ENCODE data around the gene CPEB1.

Gene CPEB1

DNA sequence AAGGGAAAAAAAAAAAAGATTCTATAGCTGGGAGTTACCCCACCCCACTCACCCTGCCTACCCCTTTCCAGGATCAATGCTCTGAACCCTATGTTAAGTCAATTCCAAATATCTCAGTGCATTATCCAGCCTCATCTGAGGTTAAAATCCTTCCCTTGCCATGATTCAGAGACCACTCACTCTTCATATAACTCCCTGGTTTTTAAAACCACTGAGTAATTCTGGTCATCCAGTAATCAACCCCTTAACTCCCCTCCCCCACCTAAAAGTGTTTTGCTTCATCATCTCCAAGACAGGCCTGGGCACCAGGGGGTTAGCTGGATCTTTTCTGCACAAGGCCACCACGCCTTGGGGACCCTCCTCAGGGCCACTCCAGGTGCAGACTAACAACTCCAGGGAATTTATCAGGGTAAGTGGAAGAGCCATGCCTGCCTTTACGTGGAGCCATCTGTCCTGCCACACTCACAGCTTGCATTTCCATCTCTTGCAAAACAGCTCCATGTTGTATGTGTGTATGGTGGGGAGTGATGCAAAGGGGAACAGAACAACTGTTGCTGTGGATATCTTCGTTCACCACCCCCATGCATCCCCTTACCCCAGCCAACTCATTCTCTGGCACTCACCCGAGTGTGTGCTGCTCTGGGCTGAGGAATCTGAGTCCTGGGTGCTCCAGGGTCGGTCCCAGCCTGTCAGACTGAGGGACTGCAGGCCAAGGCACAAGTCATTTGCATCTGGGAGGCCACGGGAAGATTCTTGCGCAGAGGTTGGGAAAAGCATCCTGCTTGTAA lies 76.2 kb downstream of the CPEB1 start:
- no peak overlapping the region for H3K27ac ChIP-seq (ENCODE audit: insufficient read depth, low read depth, low read length, poor library complexity, severe bottlenecking)
- H3K4me3 ChIP-seq (ENCODE audit: insufficient read depth, low read depth, low read length): peak overlapping the region; percentile 11
- H3K9me3 ChIP-seq (ENCODE audit: control insufficient read depth, low read length): no peaks in the 10 kb centered on the region
- H3K27me3 ChIP-seq (ENCODE audit: control insufficient read depth, insufficient read depth, low read length, poor library complexity, severe bottlenecking): no peaks in the 10 kb centered on the region
- no peaks in the 10 kb centered on the region for H3K36me3 ChIP-seq (ENCODE audit: control insufficient read depth, insufficient read depth, low read length)
- WGBS, 2 experiments: 45 to 47% methylated on average over 7 of the region's 7 CpGs
- peaks cover 23% of the 10 kb centered on the region for H3K4me1 ChIP-seq (ENCODE audit: control insufficient read depth, insufficient read depth, low read length)

DNA sequence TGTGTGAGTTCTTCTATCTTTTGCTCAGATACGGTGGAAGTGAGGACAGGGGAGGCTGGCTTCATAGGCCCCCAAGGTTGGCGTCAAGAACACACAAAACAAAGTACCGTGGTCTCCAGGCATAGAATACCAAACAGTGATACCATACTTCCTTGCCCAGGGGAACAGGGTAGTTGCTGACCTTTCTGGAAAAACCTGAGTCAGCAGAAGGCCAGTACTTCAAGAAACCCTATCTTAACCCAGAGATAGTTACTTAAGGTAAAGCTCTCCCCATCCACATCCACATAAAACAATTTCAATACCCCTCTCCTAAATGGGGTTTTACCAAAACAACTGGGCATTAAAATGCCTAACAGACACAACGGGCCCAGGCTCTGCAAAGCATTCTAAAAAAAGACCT lies 77.3 kb downstream of the CPEB1 start:
- H3K27ac ChIP-seq (ENCODE audit: insufficient read depth, low read depth, low read length, poor library complexity, severe bottlenecking): no peak overlapping the region
- H3K4me1 ChIP-seq (ENCODE audit: control insufficient read depth, insufficient read depth, low read length): peaks cover 23% of the 10 kb centered on the region
- WGBS, 2 experiments: 89 to 97% methylated on average over 4 of the region's 4 CpGs
- H3K9me3 ChIP-seq (ENCODE audit: control insufficient read depth, low read length): no peaks in the 10 kb centered on the region
- no peaks in the 10 kb centered on the region for H3K27me3 ChIP-seq (ENCODE audit: control insufficient read depth, insufficient read depth, low read length, poor library complexity, severe bottlenecking)
- H3K4me3 ChIP-seq (ENCODE audit: insufficient read depth, low read depth, low read length): no peak overlapping the region
- no peaks in the 10 kb centered on the region for H3K36me3 ChIP-seq (ENCODE audit: control insufficient read depth, insufficient read depth, low read length)

DNA sequence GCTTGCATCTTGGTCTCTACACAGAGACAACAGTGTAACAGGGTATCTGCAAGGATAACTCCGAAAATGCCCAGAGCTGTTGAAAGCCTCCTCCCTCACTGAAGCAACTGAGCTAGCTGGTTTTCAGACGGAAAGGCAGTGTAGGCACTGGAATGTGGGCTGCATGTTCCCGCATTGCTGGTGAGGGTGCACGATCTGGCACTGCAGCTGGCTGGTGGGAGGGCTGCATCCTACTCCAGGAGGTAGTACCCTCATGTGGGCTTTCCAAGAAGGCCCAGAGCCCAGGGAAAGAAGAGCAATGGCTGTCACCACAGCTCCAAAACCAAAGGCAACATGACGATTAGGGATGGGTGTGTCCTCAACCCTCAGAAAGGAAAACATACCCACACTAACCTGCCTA lies 78.2 kb downstream of the CPEB1 start:
- H3K9me3 ChIP-seq (ENCODE audit: control insufficient read depth, low read length): no peaks in the 10 kb centered on the region
- no peak overlapping the region for H3K4me3 ChIP-seq (ENCODE audit: insufficient read depth, low read depth, low read length)
- no peaks in the 10 kb centered on the region for H3K36me3 ChIP-seq (ENCODE audit: control insufficient read depth, insufficient read depth, low read length)
- H3K4me1 ChIP-seq (ENCODE audit: control insufficient read depth, insufficient read depth, low read length): peaks cover 23% of the 10 kb centered on the region
- H3K27me3 ChIP-seq (ENCODE audit: control insufficient read depth, insufficient read depth, low read length, poor library complexity, severe bottlenecking): no peaks in the 10 kb centered on the region
- WGBS, 2 experiments: 88 to 89% methylated on average over 5 of the region's 5 CpGs
- no peak overlapping the region for H3K27ac ChIP-seq (ENCODE audit: insufficient read depth, low read depth, low read length, poor library complexity, severe bottlenecking)

DNA sequence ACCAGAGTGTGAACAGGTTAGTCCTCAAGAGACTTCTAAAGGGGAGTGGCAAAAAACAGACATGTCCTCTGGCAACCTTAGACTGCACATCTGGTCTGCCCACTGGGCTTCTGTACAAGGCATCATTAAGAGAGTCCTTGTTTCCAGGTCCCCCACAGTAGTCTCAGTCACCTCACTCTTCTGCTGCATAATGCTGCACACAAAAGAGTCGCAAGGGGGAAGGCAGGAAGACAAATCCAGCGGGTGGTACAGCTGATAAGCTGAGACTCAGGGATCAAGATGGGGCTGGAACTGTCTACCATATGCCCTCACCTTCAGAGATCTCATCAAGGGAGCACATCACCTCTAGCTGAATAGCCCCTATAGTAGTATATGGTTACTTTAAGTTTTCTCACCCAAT lies 79.5 kb downstream of the CPEB1 start:
- Histone ChIP-seq H3K4me3 (ENCODE audit: insufficient read depth, low read depth, low read length) (no peak overlapping the region), H3K4me1 (ENCODE audit: control insufficient read depth, insufficient read depth, low read length) (peaks cover 23% of the 10 kb centered on the region), H3K27me3 (ENCODE audit: control insufficient read depth, insufficient read depth, low read length, poor library complexity, severe bottlenecking) (no peaks in the 10 kb centered on the region), H3K9me3 (ENCODE audit: control insufficient read depth, low read length) (no peaks in the 10 kb centered on the region), H3K27ac (ENCODE audit: insufficient read depth, low read depth, low read length, poor library complexity, severe bottlenecking) (no peak overlapping the region), H3K36me3 (ENCODE audit: control insufficient read depth, insufficient read depth, low read length) (no peaks in the 10 kb centered on the region)
- WGBS, 2 experiments: 88 to 92% methylated on average over 2 of the region's 2 CpGs

DNA sequence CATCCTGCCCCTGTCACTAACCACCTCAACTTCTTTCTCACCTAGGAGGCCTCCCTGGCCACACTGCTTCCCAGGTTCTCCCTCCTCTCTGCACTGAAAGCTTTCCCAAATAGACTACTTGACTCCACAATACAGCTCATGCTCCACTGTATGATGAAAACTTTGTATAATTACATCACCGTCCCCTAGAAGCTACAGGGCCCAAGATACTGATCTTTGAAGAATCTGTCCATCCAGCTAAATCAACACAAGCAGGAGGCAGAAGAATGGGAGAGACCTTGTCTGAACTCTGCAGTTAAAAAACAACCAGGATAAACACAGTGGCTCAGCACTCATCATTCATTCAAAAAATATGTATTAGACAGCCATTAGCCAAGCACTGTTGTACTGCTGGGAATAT lies 80.5 kb downstream of the CPEB1 start:
- H3K4me1 ChIP-seq (ENCODE audit: control insufficient read depth, insufficient read depth, low read length): peaks cover 14% of the 10 kb centered on the region
- no peaks in the 10 kb centered on the region for H3K36me3 ChIP-seq (ENCODE audit: control insufficient read depth, insufficient read depth, low read length)
- no peaks in the 10 kb centered on the region for H3K9me3 ChIP-seq (ENCODE audit: control insufficient read depth, low read length)
- no peak overlapping the region for H3K27ac ChIP-seq (ENCODE audit: insufficient read depth, low read depth, low read length, poor library complexity, severe bottlenecking)
- no peak overlapping the region for H3K4me3 ChIP-seq (ENCODE audit: insufficient read depth, low read depth, low read length)
- no peaks in the 10 kb centered on the region for H3K27me3 ChIP-seq (ENCODE audit: control insufficient read depth, insufficient read depth, low read length, poor library complexity, severe bottlenecking)
- 93 to 100% methylated on average over 1 of the region's 1 CpG for WGBS, 2 experiments

DNA sequence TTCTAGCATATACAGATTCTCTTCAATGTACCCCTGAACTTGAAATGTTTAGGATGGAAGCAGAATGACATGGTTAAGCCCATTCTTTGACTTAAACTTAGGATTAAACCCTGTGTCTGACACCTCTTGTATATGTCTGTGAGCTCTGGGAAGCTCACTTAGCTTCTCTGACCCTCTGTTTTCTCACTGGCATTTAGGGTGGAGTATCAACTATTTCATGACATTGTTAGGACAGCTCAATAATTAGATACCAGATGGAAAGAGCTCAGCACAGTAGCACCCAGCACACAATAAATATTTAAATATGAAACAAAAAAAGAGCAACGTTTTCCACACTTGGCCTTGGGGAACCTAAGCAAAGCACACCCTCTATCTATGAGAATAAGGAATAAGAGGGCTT lies 88.7 kb downstream of the CPEB1 start:
- Histone ChIP-seq H3K27ac (ENCODE audit: insufficient read depth, low read depth, low read length, poor library complexity, severe bottlenecking) (no peak overlapping the region), H3K4me1 (ENCODE audit: control insufficient read depth, insufficient read depth, low read length) (no peaks in the 10 kb centered on the region), H3K27me3 (ENCODE audit: control insufficient read depth, insufficient read depth, low read length, poor library complexity, severe bottlenecking) (no peaks in the 10 kb centered on the region), H3K9me3 (ENCODE audit: control insufficient read depth, low read length) (no peaks in the 10 kb centered on the region), H3K36me3 (ENCODE audit: control insufficient read depth, insufficient read depth, low read length) (no peaks in the 10 kb centered on the region), H3K4me3 (ENCODE audit: insufficient read depth, low read depth, low read length) (no peak overlapping the region)
- 64% methylated on average over 1 of the region's 1 CpG; no CpG with 5 or more reads in 1 of the 2 experiments for WGBS, 2 experiments

DNA sequence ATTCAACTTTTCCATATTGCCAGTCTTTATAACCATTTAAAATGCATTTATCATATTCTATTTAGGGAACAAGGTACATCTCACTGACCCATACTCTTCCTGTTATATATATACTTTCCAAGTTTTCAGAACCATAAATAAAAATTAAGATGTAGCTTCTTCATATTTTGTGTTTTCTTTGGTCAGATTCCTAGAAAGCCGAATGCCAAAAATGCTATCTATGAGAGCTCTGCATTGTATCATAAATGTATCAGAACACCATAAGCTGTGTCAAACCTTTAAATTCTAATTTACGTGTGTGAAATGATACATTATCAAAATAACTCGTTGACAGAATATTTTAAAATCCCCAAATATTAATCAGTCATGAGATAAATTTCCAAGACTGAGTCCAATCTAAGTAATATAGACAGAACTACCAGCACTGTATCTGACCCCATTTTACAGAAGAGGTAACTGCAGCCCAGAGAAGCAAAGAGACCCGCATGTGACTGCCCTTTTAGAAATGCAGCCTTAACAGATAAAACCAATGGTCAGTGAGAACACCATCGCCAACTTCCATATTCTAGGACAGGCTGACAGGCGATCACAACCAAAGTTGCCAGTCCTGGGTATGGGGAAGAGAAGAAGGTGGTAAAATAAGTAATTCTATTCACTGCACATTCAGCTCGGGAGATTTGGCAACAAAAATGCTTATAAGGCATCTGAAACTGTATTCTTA lies 90.7 kb downstream of the CPEB1 start:
- Histone ChIP-seq H3K36me3 (ENCODE audit: control insufficient read depth, insufficient read depth, low read length) (no peaks in the 10 kb centered on the region), H3K27ac (ENCODE audit: insufficient read depth, low read depth, low read length, poor library complexity, severe bottlenecking) (no peak overlapping the region), H3K4me1 (ENCODE audit: control insufficient read depth, insufficient read depth, low read length) (no peaks in the 10 kb centered on the region), H3K27me3 (ENCODE audit: control insufficient read depth, insufficient read depth, low read length, poor library complexity, severe bottlenecking) (no peaks in the 10 kb centered on the region), H3K4me3 (ENCODE audit: insufficient read depth, low read depth, low read length) (no peak overlapping the region), H3K9me3 (ENCODE audit: control insufficient read depth, low read length) (no peaks in the 10 kb centered on the region)
- WGBS, 2 experiments: 89 to 93% methylated on average over 5 to 7 of the region's 7 CpGs

DNA sequence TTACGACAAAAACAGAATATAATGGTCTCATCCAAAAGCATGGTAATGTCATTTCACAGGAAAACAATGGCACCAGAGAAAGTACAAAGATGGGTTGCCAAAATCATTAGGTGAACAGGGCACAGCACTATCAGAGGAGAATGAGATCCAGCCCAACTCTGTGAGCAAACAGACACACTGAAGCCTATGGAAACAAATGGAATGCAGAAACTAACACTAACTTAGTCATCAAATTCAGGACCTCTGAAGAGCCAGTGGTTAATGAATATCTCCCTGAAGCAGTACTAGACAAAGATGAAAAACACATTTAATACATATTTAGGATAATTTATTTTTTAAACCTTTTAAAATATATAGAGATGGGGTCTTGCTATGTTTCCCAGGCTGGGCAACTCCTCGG lies 92.3 kb downstream of the CPEB1 start:
- 83 to 100% methylated on average over 2 of the region's 2 CpGs for WGBS, 2 experiments
- no peaks in the 10 kb centered on the region for H3K27me3 ChIP-seq (ENCODE audit: control insufficient read depth, insufficient read depth, low read length, poor library complexity, severe bottlenecking)
- no peak overlapping the region for H3K4me3 ChIP-seq (ENCODE audit: insufficient read depth, low read depth, low read length)
- no peaks in the 10 kb centered on the region for H3K9me3 ChIP-seq (ENCODE audit: control insufficient read depth, low read length)
- H3K27ac ChIP-seq (ENCODE audit: insufficient read depth, low read depth, low read length, poor library complexity, severe bottlenecking): no peak overlapping the region
- no peaks in the 10 kb centered on the region for H3K36me3 ChIP-seq (ENCODE audit: control insufficient read depth, insufficient read depth, low read length)
- no peaks in the 10 kb centered on the region for H3K4me1 ChIP-seq (ENCODE audit: control insufficient read depth, insufficient read depth, low read length)

DNA sequence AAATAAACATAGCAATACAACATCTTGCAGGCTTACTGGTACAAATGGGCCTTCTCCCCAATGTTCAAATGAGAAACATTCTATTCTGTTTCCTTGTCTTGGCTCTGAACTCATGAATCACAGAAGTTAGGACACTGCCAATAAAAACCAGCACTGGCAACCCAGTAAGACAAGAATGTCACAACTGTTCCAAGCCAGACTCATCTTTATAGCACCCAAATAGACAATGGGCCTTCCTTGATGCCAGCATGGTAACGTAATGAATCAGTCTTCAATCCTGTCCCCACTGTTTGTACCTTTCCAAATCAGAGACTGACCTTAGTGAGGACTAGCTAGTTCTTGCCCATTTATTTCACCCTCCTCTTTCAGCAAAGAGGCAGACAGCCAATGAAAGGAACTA lies 92.8 kb downstream of the CPEB1 start:
- Histone ChIP-seq H3K27me3 (ENCODE audit: control insufficient read depth, insufficient read depth, low read length, poor library complexity, severe bottlenecking) (no peaks in the 10 kb centered on the region), H3K27ac (ENCODE audit: insufficient read depth, low read depth, low read length, poor library complexity, severe bottlenecking) (no peak overlapping the region), H3K36me3 (ENCODE audit: control insufficient read depth, insufficient read depth, low read length) (no peaks in the 10 kb centered on the region), H3K9me3 (ENCODE audit: control insufficient read depth, low read length) (no peaks in the 10 kb centered on the region), H3K4me1 (ENCODE audit: control insufficient read depth, insufficient read depth, low read length) (no peaks in the 10 kb centered on the region), H3K4me3 (ENCODE audit: insufficient read depth, low read depth, low read length) (no peak overlapping the region)
- 97 to 98% methylated on average over 1 of the region's 1 CpG for WGBS, 2 experiments

DNA sequence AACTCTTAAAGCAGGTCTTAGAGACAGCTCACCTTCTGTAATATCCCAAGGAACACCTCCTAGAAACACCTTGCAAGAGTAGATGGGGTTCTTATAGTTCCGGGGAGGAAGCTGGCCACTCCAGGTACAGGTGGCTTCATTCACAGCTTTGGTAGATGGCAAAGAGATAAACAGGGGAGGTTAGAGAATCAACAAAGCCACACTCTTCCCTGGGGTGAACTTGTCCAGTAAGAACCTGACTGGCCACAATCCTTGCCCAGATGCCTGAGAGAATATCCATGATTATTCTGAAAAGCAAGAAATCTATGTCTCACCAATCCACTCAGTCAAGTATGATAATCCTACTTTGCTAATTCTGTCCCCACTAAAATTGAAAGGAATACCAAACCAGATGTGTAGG lies 93.3 kb downstream of the CPEB1 start:
- WGBS, 2 experiments: 91 to 95% methylated on average over 1 of the region's 1 CpG
- Histone ChIP-seq H3K4me1 (ENCODE audit: control insufficient read depth, insufficient read depth, low read length) (no peaks in the 10 kb centered on the region), H3K9me3 (ENCODE audit: control insufficient read depth, low read length) (no peaks in the 10 kb centered on the region), H3K27ac (ENCODE audit: insufficient read depth, low read depth, low read length, poor library complexity, severe bottlenecking) (no peak overlapping the region), H3K36me3 (ENCODE audit: control insufficient read depth, insufficient read depth, low read length) (no peaks in the 10 kb centered on the region), H3K27me3 (ENCODE audit: control insufficient read depth, insufficient read depth, low read length, poor library complexity, severe bottlenecking) (no peaks in the 10 kb centered on the region), H3K4me3 (ENCODE audit: insufficient read depth, low read depth, low read length) (no peak overlapping the region)

Measured in ectodermal cell (in vitro differentiated cells).